Stromal cell of bone marrow (primary cell): ENCODE measurements around the gene YIF1B.
"Not testable (repeated sequence)": the region's sequence is repeated elsewhere in the genome, so short reads cannot be mapped to it uniquely, and the experiment has no call there.

Source experiments
- DNase-seq: peaks from one replicate; pipeline ENCODE4 v3.0.0-alpha.2; 2012; ENCODE audit warnings: low read depth

Gene YIF1B, protein sequence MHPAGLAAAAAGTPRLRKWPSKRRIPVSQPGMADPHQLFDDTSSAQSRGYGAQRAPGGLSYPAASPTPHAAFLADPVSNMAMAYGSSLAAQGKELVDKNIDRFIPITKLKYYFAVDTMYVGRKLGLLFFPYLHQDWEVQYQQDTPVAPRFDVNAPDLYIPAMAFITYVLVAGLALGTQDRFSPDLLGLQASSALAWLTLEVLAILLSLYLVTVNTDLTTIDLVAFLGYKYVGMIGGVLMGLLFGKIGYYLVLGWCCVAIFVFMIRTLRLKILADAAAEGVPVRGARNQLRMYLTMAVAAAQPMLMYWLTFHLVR

GRCh38 chr19:38315657-38316476 lies at the start of gene YIF1B:
Gene YIF1B (minus strand): TSS chr19:38315947. CDS start chr19:38315917, 30 bp downstream.
- DNase-seq = peak; percentile 93

- DNase-seq = not testable (repeated sequence)
Observed at GRCh38 chr19:38362946-38363688, 47.4 kb upstream of the YIF1B start.

- DNase-seq = peak; percentile 31
Observed at GRCh38 chr19:38362076-38362945, 46.6 kb upstream of the YIF1B start.

GRCh38 chr19:38361633-38362075 lies 45.9 kb upstream of the YIF1B start:
- DNase-seq = peak; percentile 42

DNA sequence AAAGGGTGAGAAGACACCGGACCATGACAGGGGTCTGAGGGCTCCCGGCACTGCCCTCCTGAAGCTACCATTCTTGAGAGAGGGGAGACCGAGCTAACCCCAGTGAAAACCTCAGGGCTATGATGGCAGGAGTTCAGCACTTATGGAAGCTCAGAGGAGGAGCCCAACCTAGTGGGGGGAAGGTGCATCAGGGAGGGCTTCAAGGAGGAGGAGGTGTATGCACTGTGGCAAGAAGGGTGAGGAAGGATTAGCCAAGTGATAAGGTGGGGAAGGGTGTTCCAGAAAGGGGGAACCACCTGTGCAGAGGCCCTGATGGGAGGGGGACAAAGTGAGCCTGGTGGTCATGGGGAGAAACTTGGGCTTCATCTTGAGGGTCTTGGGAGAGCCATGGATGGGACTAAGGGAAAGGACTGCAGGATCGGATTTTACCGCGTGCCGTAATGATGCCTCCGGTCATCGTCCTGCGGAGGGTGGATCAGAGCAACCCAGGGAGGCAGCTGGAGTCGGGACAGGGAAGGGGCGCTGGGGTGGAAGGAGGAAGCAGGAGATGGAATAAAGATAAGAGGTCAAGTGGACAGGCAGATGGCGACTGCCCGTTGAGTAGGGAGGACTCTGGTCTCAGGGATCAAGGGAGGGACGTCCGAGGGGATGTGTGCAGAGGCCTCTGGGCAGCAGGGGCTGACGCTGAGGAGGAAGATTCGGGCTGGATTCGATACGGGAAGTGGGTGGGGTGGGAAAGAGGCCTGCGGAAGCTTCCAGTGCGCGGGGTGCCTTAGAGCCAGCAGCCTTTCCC lies 45.3 kb upstream of the YIF1B start:
- DNase-seq = no peak

GRCh38 chr19:38360351-38360750 lies 44.6 kb upstream of the YIF1B start:
- no peak for DNase-seq

DNA sequence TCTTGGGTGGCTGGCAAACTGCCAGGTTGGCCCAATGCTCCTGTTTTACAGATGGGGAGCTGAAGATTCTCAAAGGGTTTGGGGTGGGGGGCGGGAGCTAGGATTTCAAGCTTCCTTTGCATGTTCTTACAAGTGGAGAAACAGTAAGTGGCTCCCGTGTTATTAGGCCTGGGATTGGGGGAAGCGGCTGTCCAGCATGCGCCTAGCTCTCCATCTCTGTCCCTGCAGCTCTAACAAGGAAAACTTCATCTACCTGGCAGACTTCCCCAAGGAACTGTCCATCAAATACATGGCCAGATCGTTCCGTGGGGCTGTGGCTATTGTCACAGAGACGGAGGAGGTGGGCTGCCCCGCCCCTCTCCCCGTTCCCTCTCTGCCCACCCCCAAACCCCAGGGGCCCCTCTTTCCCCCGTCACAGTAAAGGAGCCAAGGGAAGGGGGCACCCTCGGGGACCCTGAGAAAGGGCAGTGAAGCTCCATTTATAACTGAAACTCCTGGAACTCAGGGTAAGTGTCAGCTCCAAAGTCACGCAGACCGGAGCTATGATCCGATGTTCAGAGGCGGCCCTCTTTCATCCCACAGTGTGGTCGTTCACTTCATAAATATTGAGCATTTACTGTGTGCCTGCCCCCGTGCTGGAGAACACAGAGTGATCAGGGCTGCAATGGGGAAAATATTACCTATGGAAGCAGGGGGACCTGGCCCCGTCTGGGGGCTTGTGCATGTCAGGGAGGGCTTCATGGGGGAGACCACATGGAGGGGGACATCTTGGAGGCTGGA lies 43.7 kb upstream of the YIF1B start:
- no peak for DNase-seq

GRCh38 chr19:38358071-38358470 lies 42.3 kb upstream of the YIF1B start:
- DNase-seq = no peak

DNA sequence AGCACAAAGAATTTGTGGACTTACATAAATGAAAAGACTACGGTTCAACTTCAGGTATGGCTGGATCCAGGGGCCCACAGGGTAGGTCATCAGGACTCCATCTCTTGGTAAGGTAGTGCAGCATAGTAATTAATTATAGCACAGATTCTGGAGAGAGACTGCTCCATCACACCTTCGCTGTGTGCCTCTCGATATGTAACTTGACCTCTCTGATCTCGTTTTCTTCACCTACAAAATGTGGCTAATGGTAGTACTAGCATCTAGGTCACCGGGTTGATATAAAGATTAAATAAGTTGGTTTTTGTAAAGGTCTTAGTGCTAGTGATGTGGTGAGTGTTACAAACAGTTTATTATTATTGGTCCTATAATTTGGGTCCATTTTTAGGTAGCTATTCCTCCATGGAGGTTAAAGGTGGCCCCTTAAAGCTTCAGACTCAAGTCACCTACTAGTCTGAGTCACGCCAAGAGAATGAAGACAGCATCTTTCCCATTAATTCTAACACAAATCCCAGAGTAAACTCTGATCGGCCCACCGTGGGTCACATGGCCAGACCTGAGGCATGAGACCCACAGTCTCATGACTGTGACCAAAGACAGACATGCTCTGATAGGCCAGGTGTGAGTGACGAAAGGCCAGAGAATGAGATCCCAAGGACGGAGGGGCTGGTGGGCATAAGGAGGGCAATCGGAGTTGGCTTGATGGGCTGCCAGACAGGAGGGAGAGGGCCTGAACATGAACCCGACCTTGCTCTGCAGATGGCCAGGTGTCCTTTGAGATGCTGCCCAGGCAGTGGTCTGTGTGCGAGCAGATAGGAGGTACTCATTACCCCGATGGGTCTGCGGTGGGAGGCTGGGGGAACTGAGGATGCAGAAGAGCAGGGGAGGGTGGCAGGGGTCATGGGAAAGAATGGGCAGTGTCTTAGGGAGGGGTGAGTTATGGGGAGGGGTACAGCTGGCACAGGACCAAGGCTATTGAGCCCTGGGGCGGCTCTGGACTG lies 40.3 kb upstream of the YIF1B start:
- DNase-seq = no peak

DNA sequence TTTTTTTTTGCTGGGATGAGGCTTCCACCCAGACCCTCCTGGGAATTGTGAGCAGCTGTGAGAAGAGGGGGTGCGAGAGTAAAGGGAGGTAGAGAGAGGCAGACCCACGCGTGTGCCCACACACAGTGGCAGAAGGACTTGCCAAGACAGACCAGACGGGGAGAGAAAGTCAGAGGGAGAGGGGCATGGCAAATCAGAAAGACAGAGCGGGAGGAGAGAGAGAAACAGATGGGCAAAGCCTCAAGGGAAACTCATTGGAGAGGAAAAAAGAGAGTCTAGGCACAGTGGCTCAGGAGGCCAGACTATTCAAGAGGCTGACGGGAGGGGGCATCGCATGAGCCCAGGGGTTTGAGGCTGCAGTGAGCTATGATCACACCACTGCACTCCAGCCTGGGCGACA lies 36.9 kb upstream of the YIF1B start:
- DNase-seq = no peak

GRCh38 chr19:38351865-38352395 lies 36.2 kb upstream of the YIF1B start:
- no peak for DNase-seq

DNA sequence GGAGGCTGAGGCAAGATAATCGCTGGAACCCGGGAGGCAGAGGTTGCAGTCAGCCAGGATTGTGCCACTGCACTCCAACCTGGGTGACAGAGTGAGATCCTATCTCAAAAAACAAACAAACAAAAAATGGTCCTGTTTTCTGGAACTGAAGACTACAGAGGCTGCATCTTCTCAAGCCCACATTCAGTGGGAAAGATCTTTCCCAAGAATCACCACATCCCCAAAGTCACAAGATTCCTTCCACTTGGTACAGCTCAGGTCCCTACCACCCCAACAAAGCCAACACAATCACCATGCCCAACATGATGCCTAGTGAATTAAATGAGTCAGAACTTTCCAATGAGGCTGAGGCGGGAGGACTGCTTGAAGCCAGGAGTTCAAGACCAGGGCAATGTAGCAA lies 35.1 kb upstream of the YIF1B start:
- DNase-seq = no peak

DNA sequence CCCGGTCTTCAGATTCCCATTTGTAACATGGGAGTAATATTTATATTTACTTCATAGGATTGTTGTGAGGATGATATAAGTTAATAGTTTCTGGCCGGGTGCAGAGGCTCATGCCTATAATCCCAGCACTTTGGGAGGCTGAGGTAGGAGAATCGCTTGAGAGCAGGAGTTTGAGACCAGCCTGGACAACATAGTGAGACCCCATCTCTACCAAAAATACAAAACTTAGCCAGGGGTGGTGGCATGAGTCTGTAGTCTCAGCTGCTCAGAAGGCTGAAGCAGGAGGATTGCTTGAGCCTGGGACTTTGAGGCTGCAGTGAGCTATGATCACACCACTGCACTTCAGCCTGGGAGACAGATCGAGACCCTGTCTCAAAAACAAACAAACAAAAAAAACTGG lies 31.1 kb upstream of the YIF1B start:
- DNase-seq = no peak

DNA sequence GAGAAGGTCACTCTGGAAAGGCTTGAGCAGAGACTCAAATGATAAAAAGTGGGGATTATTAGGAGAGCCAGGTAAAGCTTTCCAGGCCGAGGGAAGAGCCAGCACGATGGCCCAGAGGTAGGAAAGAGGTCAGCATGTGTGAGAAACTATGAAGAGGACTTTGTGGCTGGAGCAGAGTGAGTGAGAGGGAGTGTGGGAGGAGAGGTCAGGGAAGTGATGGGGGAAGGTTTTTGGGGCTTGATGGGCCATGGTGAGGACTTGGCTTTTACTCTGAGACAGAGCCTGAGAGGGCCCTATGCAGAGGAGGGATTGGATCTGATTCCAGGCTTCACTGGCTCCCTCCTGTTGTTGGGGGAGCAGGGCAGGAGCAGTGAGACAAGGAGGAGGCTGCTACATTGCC lies 25.2 kb upstream of the YIF1B start:
- DNase-seq = no peak

GRCh38 chr19:38339011-38339410 lies 23.3 kb upstream of the YIF1B start:
- DNase-seq = not testable (repeated sequence)

- no peak for DNase-seq
Observed at GRCh38 chr19:38337360-38337653, 21.6 kb upstream of the YIF1B start.

DNA sequence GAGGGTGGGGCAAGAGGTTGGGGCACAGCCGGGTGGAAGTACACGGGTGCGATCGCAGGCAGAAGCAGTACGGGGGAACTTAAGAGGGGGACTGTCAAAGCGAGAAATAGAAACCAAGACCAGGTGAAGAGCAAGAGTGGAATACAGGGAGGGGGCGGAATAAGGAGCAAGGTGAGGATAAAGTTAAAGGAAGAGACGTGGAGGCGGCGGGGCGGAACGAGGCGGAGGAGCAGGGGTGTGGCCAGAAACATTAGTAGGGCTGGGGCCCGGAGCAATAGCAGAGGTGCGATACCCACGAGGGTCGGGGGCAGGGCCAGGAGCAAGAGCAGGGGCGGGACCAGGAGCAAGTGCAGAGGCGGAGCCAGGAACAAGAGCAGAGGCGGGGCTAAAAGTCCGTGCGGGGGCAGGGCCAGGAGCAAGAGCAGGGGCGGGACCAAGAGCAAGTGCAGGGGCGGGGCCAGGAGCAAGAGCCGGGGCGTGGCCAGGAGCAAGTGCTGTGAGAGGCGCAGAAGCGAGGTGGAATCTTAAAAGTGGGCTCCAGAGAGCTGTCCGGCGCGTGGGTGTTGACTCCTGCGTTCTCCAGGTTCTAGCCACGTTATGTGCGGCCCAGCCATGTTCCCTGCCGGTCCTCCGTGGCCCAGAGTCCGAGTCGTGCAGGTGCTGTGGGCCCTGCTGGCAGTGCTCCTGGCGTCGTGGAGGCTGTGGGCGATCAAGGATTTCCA lies 21.1 kb upstream of the YIF1B start:
- DNase-seq = peak; percentile 76
